H1 (cell line): ENCODE data around the gene MYLK. TPM values are rescaled to one million over a fixed set of nuclear protein-coding genes. Genes with fewer than 3 reads are reported as not detected.

ENCODE experiments used
- USF2 ChIP-seq: IDR thresholded peaks from 2 replicates; pipeline ENCODE4 v1.6.1; 2011; ENCODE audit warnings: low read length, improper control_type of control experiment
- polyA plus RNA-seq, 7 experiments: library from polyadenylated mRNA; depleted of rRNA in 3 of 7; stranded (reverse) in 5 of 7; unstranded in 2 of 7; fragments of >200 nt in 5 of 7; fragments of 200-250 nt in 2 of 7; gene quantifications; 1 replicate in 5 of 7; 2 replicates in 1 of 7; 4 replicates in 1 of 7; pipeline versions ENCODE4 v1.2.1 to v1.2.3, GENCODE V29; 2011 to 2013; ENCODE audit warnings: missing spikeins in 2 of 7, mixed read lengths in 2 of 7
- total RNA-seq: library from RNA; stranded (reverse); fragmentation: NEBNext Ultra II Directional; extraction: Animal tissue kit (Norgen Biotek cat#: 25700); gene quantifications from 2 replicates; pipeline ENCODE4 v1.2.1, GENCODE V29; 2021

Gene MYLK
- total and polyA plus RNA-seq, 2 of the 8 experiments (the other 6 are each of a cell fraction or from before 2014, with no cell fraction given) = 11.6 to 21.3 TPM

GRCh38 chr3:123802007-123802625, 82.0 kb downstream of the MYLK start (continued):
- TF ChIP-seq USF2 = no peak
